Measurements from ENCODE around the gene CDC27.

GRCh38 chr17:47159315-47159714, 29.8 kb downstream of the CDC27 start:
- no peak for TF ChIP-seq CTCF (IDR thresholded peaks at IDR 0.05)
- no peak for TF ChIP-seq POLR2A (IDR thresholded peaks at IDR 0.05; ENCODE audit: low read depth)
- TF ChIP-seq POLR2AphosphoS5 (IDR thresholded peaks at IDR 0.05): no peak
- TF ChIP-seq EP300 (IDR thresholded peaks at IDR 0.05): no peak
